H54 (cell line): ENCODE results near the gene JPH4.
"Not testable (repeated sequence)": the region's sequence is repeated elsewhere in the genome, so short reads cannot be mapped to it uniquely, and the experiment has no call there.

Experiments used
- DNase-seq: peaks from one replicate; pipeline ENCODE4 v3.0.0; 2011; ENCODE audit warnings: low spot score, mixed read lengths; ENCODE audit not compliant: insufficient read length
- FAIRE-seq: peaks from 3 replicates; lab custom pipeline; 2011; peaks lifted over from hg19 to GRCh38; lab: Jason Lieb, UNC
- POLR2A ChIP-seq: IDR thresholded peaks from 2 replicates; pipeline ENCODE4 v1.6.1; 2011; ENCODE audit warnings: low read depth, mild to moderate bottlenecking, low read length

Gene JPH4

GRCh38 chr14:23613242-23614070, 34.9 kb upstream of the JPH4 start:
- TF ChIP-seq POLR2A, result no peak
- DNase-seq (no peak), FAIRE-seq (no peak)

GRCh38 chr14:23612802-23613201, 34.2 kb upstream of the JPH4 start:
- FAIRE-seq (no peak), DNase-seq (no peak)
- no peak for TF ChIP-seq POLR2A

DNA sequence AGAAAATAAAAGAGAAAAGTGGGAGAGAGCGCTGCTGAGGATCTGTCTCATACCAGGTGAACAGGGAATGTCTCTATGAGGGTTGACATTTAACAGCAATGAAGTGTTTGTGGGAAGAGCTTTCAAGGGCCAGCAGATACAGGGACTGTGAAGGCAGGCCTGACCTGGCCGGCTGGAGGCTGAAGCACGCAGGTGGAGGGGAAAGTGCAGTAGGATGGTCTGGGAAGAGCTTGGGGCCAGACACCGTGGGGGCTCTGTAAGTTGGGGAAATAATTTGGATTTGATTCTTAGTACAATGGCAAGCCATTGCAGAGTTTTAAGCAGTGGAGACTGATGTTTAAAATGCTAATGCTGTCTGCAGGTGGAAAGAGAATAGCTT, 33.8 kb upstream of the JPH4 start:
- no peak for FAIRE-seq
- no peak for TF ChIP-seq POLR2A

DNA sequence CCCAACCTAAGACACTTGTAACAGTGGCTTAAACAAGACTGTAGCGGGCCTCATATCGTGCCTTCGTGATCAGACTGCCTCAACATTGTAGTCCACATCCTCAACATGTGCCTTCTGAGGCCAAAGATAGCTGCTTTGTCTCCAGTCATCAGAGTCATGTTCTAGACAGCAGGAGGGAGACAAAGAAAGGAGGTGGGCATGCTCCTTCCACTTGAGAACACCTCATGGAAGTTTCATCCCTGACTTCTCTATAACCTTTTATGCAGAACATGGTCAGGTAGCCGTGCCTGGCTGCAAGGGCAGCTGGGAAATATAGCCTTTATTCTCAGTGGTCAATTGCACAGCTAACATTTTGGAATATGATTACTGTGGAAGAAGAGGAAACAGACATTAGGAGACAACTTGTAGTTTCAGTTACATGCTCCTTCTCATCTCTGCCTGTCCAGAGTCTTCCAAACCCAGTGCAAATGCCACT, 32.3 kb upstream of the JPH4 start:
- no peak for TF ChIP-seq POLR2A
- no peak for DNase-seq
- FAIRE-seq, result no peak

More for the DNA sequence above, 33.8 kb upstream of the JPH4 start:
- no peak for DNase-seq

DNA sequence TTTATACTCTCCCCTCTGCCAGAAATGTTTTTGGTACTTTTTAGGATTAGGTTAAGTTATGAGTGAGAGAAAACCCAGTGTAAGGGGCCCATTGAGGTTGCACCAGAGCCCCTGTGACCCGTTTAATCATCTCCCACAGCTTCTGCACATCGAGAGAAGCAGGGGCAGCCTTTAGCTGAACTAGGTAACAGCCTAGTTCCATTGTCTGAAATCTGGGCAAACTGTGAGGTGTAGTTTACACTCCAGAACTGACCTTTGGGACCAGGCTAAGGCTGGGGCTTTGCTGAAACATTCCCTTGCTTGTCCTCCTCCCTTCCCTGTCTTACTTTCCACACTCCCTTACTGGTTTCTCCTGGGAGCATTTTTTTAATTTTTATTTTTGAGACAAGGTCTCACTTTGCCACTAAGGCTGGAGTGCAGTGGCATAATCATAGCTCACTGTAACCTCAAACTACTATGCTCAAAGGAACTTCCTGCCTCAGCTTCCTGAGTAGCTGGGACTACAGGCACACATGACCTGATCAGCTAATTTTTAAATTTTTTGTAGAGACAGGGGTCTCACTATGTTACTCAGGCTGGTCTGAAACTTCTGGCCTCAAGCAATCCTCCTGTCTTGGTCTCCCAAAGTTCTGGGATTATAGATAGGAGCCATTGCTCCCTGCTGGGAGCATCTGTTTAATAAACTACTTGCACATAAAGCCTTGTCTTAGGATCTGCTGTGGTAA, 31.7 kb upstream of the JPH4 start:
- no peak for TF ChIP-seq POLR2A
- DNase-seq, result no peak

GRCh38 chr14:23609411-23610089, 31.0 kb upstream of the JPH4 start:
- not testable (repeated sequence) for DNase-seq, FAIRE-seq

More for the DNA sequence above, 31.7 kb upstream of the JPH4 start:
- FAIRE-seq, result no peak

- FAIRE-seq, result no peak
- no peak for DNase-seq
These were observed 30.4 kb upstream of the JPH4 start for GRCh38 chr14:23609001-23609400.

GRCh38 chr14:23608454-23608853, 29.9 kb upstream of the JPH4 start:
- no peak for DNase-seq
- no peak for FAIRE-seq
- TF ChIP-seq POLR2A, result no peak

More at GRCh38 chr14:23609001-23609400, 30.4 kb upstream of the JPH4 start:
- no peak for TF ChIP-seq POLR2A

DNA sequence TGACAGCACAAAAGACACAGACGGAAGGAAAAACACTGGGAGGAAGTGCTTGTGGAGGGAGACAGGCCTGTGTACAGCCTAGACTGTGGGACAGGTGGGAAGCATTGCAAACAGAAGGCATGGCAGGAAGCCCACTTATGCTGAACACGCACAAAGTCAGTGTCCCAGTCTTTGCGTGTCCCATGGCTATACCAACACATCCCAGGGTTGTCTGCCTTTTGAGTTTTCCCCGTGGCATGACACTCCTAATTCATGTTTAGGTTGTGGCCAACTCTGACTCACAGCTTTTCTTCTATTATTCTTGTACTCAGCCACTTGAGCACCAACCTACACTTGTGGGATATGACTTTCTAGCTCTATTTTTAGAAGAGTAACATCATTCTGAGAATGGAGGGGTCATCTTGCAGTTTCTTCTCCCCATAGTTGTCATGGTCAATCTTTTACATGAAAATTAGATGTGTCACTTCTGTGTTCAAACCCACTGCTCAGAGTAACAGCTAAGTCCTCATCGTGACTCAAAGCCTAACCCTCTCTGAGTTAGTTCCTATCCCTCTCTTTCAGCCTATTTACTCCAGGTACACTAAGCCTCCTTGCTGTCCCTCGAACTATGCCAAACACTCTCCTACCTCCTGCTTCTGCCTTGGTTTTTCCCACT, 27.5 kb upstream of the JPH4 start:
- TF ChIP-seq POLR2A, result no peak
- FAIRE-seq, result no peak
- DNase-seq, result no peak

GRCh38 chr14:23604675-23605170, 26.1 kb upstream of the JPH4 start:
- FAIRE-seq (no peak), DNase-seq (no peak)
- TF ChIP-seq POLR2A, result no peak

DNA sequence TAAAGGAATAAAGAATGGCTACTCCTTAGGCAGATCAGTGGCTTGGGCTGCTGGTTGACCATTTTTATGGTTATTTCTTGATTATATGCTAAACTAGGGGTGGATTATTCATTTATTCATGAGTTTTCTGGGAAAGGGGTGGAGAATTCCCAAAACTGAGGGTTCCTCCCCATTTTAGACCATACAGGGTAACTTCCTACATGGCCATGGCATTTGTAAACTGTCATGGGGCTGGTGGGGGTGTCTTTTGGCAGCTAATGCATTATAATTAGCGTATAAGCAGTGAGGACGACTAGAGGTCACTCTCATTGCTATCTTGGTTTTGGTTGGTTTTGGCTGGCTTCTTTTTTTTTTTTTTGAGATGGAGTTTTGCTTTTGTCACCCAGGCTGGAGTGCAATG, 25.6 kb upstream of the JPH4 start:
- no peak for FAIRE-seq
- TF ChIP-seq POLR2A, result no peak
- no peak for DNase-seq

- DNase-seq, result no peak
- no peak for TF ChIP-seq POLR2A
- FAIRE-seq, result no peak
These were observed 24.5 kb upstream of the JPH4 start for GRCh38 chr14:23603103-23603502.
